HG02973 (cell line): ENCODE results near the gene PXN.

Experiments
- ATAC-seq: cut with Tn5 transposase; IDR thresholded peaks from one replicate; pipeline ENCODE4 v1.9.1; 2021; ENCODE audit warnings: moderate library complexity; ENCODE audit not compliant: unreplicated experiment

The PXN gene

DNA sequence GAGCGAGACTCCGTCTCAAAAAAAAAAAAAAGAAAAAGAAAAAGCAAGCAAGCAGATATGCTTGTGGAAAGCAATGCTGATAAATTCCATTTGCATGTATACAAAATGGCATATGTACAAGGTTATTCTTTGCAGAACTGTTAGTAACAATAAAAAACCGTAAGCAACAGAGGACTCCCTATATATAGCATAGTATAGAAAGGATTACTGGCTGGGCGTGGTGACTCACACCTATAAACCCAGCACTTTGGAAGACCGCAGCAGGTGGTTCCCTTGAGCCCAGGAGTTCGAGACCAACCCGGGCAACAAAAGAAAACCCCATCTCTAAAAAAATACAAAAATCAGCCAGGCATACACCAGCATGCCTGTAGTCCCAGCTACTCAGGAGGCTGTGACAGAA lies 84.6 kb downstream of the PXN start:
- no peak for ATAC-seq

DNA sequence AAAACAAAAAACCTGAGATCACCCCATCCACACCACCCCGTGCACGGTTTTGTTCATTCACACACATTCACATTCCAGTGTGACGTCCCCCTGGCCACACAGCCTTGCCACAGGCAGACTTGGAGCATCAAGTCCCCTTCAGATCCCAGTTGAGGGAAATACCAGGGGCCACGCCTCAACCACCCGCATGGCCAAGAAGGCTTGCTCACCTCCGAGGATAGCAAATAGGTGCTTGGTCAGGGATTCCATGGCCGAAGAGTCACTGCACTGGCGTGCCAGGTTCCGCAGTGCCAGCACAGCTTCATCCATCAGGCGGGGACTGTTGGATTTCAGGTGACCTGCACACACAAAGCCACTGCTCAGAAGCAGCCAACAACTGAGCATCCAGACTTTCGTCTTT lies 90.0 kb downstream of the PXN start:
- ATAC-seq: no peak

GRCh38 chr12:120175062-120175461 lies 90.5 kb downstream of the PXN start:
- no peak for ATAC-seq

- no peak for ATAC-seq
Observed at GRCh38 chr12:120172053-120172452, 93.5 kb downstream of the PXN start.

- ATAC-seq: no peak
Observed at GRCh38 chr12:120170631-120171030, 94.9 kb downstream of the PXN start.

- ATAC-seq: no peak
Observed at GRCh38 chr12:120169946-120170345, 95.6 kb downstream of the PXN start.

DNA sequence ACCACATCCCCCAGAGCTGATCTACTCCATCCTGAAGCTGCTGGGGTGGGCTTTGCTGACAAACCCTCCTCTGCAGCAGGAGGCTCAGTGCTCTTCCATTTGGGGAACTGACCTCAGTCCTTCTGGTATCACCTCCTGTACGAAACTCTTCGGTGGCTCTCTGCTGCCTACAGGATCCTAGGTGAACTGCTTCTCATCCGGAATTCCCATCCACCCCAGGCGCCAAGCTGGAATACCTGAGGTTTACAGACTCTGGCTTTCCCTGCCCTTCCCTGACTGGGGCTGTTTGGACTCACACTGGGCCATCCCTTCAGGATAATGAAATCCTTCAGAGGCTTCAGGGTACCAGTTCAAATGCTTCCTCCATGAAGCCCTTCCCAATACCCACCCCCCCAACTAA lies 97.2 kb downstream of the PXN start:
- ATAC-seq: no peak

- ATAC-seq: no peak
Observed at GRCh38 chr12:120167529-120168095, 97.9 kb downstream of the PXN start.

DNA sequence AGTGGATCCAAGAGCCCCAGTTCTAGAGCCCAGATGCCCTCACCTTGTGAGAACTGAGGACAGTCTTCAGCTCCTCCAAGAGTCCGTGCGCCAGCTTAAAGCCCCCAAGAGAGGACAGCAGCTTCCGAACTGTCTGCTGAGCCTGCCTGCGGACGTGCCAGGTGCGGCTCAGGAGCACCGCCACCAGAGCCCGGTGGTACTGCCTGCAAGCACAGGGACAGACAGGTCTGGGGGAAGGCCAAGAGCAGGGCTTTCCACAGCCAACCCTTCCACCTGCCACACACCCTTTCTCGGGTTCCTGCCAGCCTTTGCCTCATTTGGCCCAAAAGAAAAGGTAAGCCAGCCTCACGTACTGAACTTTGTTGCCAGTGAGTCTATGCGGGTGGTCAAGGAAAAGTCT lies 101.2 kb downstream of the PXN start:
- no peak for ATAC-seq

DNA sequence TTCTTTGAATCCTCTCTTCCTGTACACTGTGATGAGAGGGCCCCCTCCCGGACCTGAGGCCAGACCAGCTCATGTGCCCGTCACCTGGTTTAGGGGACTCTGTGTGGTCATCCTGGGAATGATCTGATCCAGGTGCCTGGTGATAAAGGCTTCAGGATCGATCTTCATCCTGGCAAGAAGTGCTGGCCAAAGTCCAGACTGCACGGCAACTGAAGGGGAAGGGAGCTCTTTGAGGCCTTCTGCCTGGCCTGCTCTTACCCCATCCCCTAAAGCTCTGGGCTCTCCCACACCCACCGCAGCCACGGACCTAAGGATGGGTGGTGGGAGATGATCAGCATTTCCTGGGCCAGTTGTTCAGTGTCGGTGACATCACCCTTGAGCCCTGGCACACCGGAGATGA lies 102.8 kb downstream of the PXN start:
- no peak for ATAC-seq

DNA sequence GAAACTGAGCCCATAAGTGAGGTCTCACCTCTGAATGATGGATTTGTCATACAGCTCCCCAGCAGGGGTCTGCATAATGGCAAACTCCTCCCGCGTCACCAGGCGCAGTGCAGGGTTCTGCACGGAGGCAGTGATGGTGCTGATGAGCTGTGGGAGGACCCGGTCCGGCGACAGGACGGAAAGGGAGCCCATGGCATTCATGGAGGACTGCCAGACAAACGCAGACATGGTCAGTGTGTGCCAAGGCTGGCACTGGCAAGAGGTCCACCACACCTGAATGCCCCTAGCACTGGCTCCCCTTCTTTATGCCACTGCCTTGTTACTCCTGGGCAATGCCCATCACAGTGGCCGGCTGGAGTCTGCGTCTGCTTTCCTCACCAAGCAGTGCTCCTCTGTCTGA lies 103.7 kb downstream of the PXN start:
- no peak for ATAC-seq
